ENCODE measurements around the gene GASK1A.

GRCh38 chr3:43094381-43094780 lies 115.3 kb downstream of the GASK1A start:
- no peak for TF ChIP-seq CTCF (conservative IDR thresholded peaks at IDR 0.05)
- TF ChIP-seq ZFX (IDR thresholded peaks at IDR 0.05) = no peak
